Esophagus muscularis mucosa (tissue), 4 donors: ENCODE results near the gene ANO10.

Source experiments
- EP300 ChIP-seq: sonication (generic); formaldehyde crosslinking; IDR thresholded peaks from one replicate; pipeline ENCODE4 v1.6.1; 2017; ENCODE audit warnings: antibody characterized with exemption
- POLR2A ChIP-seq: fragments of 450-650 bp; IDR thresholded peaks from one replicate; pipeline ENCODE4 v1.6.1; 2017; ENCODE audit warnings: antibody characterized with exemption, moderate library complexity, mild to moderate bottlenecking, low read depth
- TF ChIP-seq, protein P1 (sequence below), 3 experiments: fragments of 200-600 bp in 2 of 3; fragments of 450-650 bp in 1 of 3; sonication (generic) in 2 of 3; IDR thresholded peaks; one replicate each; pipeline ENCODE4 v1.5.1; 2017 to 2019; ENCODE audit warnings: antibody characterized with exemption in 3 of 3, mild to moderate bottlenecking in 2 of 3, moderate library complexity in 1 of 3

DNA sequence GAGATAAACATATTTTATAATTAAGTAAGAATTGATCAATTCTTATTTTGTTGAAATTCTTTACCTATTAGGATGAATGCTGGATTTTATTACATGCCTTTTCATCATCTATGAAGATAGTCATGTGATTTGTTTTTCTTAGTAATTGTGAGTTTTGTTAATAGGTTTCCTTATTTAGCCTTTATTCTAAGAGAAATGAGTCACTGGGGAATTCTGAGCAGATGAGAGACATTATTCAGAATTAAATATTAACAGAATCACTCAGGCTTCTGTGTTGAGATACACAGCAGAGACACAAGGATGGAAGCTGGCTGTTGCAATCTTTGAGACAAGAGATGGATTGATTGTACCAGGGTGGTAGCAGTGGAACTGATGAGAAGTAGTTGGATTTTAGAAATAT lies 7.4 kb upstream of the ANO10 start:
- TF ChIP-seq, protein P1, sequence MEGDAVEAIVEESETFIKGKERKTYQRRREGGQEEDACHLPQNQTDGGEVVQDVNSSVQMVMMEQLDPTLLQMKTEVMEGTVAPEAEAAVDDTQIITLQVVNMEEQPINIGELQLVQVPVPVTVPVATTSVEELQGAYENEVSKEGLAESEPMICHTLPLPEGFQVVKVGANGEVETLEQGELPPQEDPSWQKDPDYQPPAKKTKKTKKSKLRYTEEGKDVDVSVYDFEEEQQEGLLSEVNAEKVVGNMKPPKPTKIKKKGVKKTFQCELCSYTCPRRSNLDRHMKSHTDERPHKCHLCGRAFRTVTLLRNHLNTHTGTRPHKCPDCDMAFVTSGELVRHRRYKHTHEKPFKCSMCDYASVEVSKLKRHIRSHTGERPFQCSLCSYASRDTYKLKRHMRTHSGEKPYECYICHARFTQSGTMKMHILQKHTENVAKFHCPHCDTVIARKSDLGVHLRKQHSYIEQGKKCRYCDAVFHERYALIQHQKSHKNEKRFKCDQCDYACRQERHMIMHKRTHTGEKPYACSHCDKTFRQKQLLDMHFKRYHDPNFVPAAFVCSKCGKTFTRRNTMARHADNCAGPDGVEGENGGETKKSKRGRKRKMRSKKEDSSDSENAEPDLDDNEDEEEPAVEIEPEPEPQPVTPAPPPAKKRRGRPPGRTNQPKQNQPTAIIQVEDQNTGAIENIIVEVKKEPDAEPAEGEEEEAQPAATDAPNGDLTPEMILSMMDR (IDR thresholded peaks at IDR 0.05) = no peak
- TF ChIP-seq POLR2A (no peak), EP300 (no peak)
